Fibroblast of mammary gland (primary cell): ENCODE data around the gene CCM2.

ENCODE experiments used
- DNase-seq: peaks from one replicate; pipeline ENCODE4 v3.0.0-alpha.2; 2010; ENCODE audit warnings: low read depth
- H3K4me3 ChIP-seq: 2 replicates; pipeline ENCODE4 v1.5.1; 2011; ENCODE audit warnings: low read depth, mild to moderate bottlenecking, low read length, moderate library complexity; ENCODE audit not compliant: control insufficient read depth
- TF ChIP-seq, protein P1 (sequence below): conservative IDR thresholded peaks from 2 replicates; pipeline ENCODE4 v1.5.1; 2011; ENCODE audit warnings: low read depth, low read length, inconsistent platforms; ENCODE audit not compliant: control insufficient read depth, insufficient read depth

CCM2 gene

GRCh38 chr7:45007106-45007505 lies 7.1 kb downstream of the CCM2 start:
- DNase-seq: no peak
- H3K4me3 ChIP-seq: no peak overlapping the region
- TF ChIP-seq, protein P1, sequence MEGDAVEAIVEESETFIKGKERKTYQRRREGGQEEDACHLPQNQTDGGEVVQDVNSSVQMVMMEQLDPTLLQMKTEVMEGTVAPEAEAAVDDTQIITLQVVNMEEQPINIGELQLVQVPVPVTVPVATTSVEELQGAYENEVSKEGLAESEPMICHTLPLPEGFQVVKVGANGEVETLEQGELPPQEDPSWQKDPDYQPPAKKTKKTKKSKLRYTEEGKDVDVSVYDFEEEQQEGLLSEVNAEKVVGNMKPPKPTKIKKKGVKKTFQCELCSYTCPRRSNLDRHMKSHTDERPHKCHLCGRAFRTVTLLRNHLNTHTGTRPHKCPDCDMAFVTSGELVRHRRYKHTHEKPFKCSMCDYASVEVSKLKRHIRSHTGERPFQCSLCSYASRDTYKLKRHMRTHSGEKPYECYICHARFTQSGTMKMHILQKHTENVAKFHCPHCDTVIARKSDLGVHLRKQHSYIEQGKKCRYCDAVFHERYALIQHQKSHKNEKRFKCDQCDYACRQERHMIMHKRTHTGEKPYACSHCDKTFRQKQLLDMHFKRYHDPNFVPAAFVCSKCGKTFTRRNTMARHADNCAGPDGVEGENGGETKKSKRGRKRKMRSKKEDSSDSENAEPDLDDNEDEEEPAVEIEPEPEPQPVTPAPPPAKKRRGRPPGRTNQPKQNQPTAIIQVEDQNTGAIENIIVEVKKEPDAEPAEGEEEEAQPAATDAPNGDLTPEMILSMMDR: no peak

DNA sequence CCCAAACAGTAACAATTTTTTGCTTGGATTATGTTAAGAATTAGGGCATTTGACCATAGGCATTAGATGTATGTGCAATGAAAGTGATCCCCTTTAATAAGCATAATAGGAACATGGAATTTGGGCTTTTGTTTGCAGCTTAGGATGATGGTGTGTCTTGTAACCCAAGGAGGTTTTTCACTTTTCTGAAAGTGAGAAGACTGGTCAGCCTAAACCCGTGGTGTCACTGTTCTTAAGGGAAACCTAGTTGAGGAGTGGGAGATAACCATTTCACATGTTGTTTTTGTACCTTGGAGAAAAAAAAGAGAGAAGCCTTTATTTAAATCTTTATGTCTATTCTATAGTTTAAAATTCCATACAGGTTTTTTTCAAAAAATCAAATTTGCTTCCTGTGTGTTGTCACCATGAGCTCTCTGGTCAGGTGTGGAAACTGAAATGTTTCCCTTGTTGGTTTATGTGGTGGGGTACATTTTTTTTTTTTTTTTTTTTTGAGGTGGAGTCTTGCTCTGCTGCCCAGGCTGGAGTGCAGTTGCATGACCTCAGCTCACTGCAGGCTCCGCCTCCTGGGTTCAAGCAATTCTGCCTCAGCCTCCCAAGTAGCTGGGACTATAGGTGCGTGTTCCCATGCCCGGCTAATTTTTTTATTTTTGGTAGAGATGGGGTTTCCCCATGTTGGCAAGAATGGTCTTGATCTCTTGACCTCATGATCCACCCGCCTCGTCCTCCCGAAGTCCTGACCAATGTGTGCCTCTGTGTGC lies 7.7 kb downstream of the CCM2 start:
- no peak for DNase-seq
- H3K4me3 ChIP-seq: no peak overlapping the region
- TF ChIP-seq, protein P1: no peak

- TF ChIP-seq, protein P1: no peak
These were observed 13.5 kb downstream of the CCM2 start for GRCh38 chr7:45013465-45013967.

GRCh38 chr7:45015313-45015712 lies 15.3 kb downstream of the CCM2 start:
- TF ChIP-seq, protein P1: no peak
- DNase-seq: no peak
- no peak overlapping the region for H3K4me3 ChIP-seq

More at GRCh38 chr7:45013465-45013967, 13.5 kb downstream of the CCM2 start:
- no peak for DNase-seq
- H3K4me3 ChIP-seq: no peak overlapping the region

GRCh38 chr7:45017253-45017652 lies 17.3 kb downstream of the CCM2 start:
- H3K4me3 ChIP-seq: no peak overlapping the region
- TF ChIP-seq, protein P1: no peak
- DNase-seq: no peak

DNA sequence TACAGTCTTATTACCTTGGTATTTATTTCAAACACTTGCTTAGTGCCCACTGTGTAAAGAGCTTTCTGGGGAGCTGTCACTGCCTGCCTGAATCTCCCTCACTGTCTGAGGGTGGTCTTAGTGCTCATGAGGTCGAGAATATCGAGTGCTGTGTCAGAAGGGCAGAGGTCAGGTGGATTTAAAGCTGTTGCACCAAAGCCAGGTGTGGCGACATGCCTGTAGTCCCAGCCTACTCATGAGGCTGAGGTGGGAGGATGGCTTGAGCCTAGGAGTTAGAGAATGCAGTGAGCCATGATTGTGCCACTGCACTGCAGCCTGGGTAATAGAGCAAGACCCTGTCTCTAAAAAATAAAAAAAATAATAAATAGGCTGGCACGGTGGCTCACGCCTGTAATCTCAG lies 20.9 kb downstream of the CCM2 start:
- no peak for DNase-seq
- H3K4me3 ChIP-seq: no peak overlapping the region
- TF ChIP-seq, protein P1: no peak
